Measurements from ENCODE around the gene HTR4. TPM values are rescaled to one million over a fixed set of nuclear protein-coding genes. Genes with fewer than 3 reads are reported as not detected.

Gene HTR4
- total RNA-seq, 1 donor from 2014 or later = not detected

DNA sequence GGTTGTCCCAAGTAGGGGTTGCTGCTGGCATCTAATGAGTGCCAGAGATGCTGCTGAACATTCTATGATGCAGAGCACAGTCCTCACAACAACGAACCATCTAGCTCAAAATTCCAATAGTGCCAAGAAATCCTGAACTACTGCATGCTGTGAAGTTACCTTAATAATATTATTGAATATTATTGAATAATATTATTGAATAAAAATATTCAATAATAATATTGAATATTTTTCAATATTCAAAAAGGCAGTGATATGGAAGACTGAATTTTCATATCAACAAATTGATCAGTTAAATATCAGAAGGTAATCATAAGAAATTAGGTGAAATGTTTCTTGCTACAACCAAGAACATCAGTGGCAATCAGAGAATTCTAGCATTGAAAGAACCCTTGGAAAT is 2.8 kb downstream of the HTR4 start:
- no peak for DNase-seq (ENCODE audit: low spot score)
- intact Hi-C loops (cut with micrococcal nuclease) = no loop called here
- no peak overlapping the region for H3K4me3 Mint-ChIP-seq (ENCODE audit: low read depth)
- no peaks in the 10 kb centered on the region for H3K4me1 Mint-ChIP-seq (ENCODE audit: low read depth)
- no peaks in the 10 kb centered on the region for H3K9me3 Mint-ChIP-seq
- no peak overlapping the region for H3K27ac Mint-ChIP-seq
- H3K36me3 Mint-ChIP-seq (ENCODE audit: low read depth) = no peaks in the 10 kb centered on the region
- peaks cover 41% of the 10 kb centered on the region for H3K27me3 Mint-ChIP-seq (ENCODE audit: low read depth)

DNA sequence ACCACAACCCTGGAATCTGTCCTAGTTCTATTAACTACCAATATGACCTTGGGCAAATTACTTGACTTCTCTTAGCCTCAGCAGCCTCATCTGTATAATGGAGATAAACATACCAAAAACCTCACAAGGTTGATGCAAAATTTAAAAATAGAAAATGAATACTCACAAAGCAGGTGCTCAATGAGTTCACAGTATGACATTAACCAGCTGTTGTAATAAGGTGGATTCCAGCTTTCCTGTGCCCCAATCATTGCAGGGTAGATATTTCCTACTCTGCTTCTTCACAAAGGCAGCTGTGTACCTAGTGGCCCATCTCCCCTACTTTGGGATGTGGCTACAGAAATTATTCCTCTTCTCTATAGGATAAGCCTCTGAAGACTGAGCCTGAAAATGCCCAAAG is 8.8 kb downstream of the HTR4 start:
- intact Hi-C loops (cut with micrococcal nuclease) = no loop called here

DNA sequence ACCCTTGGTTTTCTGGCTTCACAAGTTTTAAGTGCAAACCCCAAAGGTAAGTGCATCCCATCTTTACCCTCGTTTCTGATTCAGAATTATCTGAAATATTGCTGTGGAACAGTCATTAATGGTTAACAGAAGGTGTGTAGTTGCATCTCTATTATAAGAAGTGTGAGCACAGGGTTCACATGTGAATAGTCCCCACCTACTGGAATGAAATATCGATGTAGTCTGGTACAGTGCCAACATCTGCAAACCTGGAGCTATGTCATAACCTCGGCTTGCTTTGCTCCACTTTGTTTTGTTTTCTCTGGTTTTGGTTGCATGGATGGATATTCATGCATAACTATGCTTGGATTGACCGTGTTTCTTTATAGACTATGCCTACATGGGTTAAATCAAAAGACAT is 12.6 kb downstream of the HTR4 start:
- intact Hi-C loops (cut with micrococcal nuclease) = no loop called here
- H3K9me3 Mint-ChIP-seq = no peaks in the 10 kb centered on the region
- H3K4me3 Mint-ChIP-seq (ENCODE audit: low read depth) = no peak overlapping the region
- H3K27me3 Mint-ChIP-seq (ENCODE audit: low read depth) = peaks cover 48% of the 10 kb centered on the region
- no peak for DNase-seq (ENCODE audit: low spot score)
- no peaks in the 10 kb centered on the region for H3K36me3 Mint-ChIP-seq (ENCODE audit: low read depth)
- H3K4me1 Mint-ChIP-seq (ENCODE audit: low read depth) = no peaks in the 10 kb centered on the region
- no peak overlapping the region for H3K27ac Mint-ChIP-seq

More for the DNA sequence above, 8.8 kb downstream of the HTR4 start:
- H3K4me3 Mint-ChIP-seq (ENCODE audit: low read depth) = no peak overlapping the region
- no peaks in the 10 kb centered on the region for H3K4me1 Mint-ChIP-seq (ENCODE audit: low read depth)
- no peaks in the 10 kb centered on the region for H3K36me3 Mint-ChIP-seq (ENCODE audit: low read depth)
- no peaks in the 10 kb centered on the region for H3K9me3 Mint-ChIP-seq
- H3K27ac Mint-ChIP-seq = no peak overlapping the region
- H3K27me3 Mint-ChIP-seq (ENCODE audit: low read depth) = peaks cover 42% of the 10 kb centered on the region
- no peak for DNase-seq (ENCODE audit: low spot score)

DNA sequence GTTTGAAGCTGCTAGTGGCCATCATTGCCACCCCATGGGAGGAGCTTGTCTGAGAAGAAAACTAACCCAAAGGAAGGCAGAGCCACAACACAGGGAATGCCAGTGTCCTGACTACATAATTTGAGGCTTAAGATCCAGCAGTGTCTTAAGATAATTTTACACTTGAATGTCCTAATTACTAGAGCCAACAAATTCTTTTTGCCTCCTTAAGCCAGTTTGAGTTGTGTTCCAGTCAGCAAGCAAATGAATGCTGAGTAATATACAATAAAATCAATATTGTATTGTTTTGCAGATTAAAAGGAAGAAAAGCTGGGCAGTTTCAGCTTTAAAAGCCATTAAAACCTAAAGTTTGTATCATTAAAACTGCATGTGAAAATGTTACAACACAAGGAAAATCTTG is 13.9 kb downstream of the HTR4 start:
- Mint-ChIP-seq H3K4me1 (ENCODE audit: low read depth) (no peaks in the 10 kb centered on the region), H3K27me3 (ENCODE audit: low read depth) (peaks cover 40% of the 10 kb centered on the region), H3K36me3 (ENCODE audit: low read depth) (no peaks in the 10 kb centered on the region), H3K27ac (no peak overlapping the region), H3K9me3 (no peaks in the 10 kb centered on the region), H3K4me3 (ENCODE audit: low read depth) (no peak overlapping the region)
- DNase-seq (ENCODE audit: low spot score) = no peak
- intact Hi-C loops (cut with micrococcal nuclease) = no loop called here

DNA sequence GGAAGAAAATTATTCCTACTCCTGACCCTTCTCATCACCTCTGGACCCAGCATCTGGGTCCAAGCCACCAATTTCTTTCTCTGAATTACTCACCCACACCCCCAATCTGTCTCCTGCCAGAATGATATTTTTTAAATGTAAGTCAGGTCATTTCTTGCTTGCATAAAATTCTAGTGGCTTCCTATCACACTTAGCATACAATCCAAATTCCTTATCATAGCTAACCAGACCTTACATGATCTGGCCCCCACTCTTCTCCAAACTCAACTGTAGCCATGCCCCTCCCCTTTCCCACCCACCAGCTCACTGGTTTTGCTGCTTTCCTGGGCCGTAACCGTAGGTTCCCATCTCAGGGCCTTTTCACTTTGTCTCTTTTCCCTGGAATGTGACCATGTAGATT is 15.2 kb downstream of the HTR4 start:
- Mint-ChIP-seq H3K36me3 (ENCODE audit: low read depth) (no peaks in the 10 kb centered on the region), H3K27ac (no peak overlapping the region), H3K4me3 (ENCODE audit: low read depth) (no peak overlapping the region), H3K9me3 (no peaks in the 10 kb centered on the region), H3K4me1 (ENCODE audit: low read depth) (no peaks in the 10 kb centered on the region), H3K27me3 (ENCODE audit: low read depth) (peaks cover 39% of the 10 kb centered on the region)
- DNase-seq (ENCODE audit: low spot score) = no peak
- intact Hi-C loops (cut with micrococcal nuclease) = no loop called here

DNA sequence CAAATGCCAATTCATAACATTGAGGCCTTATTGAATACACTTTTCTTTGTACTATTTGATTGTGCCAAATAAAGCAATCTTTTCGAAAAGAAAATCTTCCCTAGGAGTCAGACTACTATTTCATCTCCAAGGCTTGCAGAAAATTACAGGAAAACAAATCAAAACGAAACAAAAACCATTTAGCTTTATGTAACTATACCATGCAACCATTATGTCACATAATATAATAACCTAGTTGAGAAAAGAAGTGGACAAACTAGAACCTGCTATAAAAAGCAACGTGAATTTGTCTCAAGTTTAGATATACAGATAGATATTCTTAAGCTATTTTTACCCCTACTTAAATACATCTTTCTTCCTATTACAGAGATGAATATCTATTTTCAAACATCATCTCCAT is 18.0 kb downstream of the HTR4 start:
- no peaks in the 10 kb centered on the region for H3K36me3 Mint-ChIP-seq (ENCODE audit: low read depth)
- no peak overlapping the region for H3K4me3 Mint-ChIP-seq (ENCODE audit: low read depth)
- DNase-seq (ENCODE audit: low spot score) = no peak
- peaks cover 41% of the 10 kb centered on the region for H3K27me3 Mint-ChIP-seq (ENCODE audit: low read depth)
- intact Hi-C loops (cut with micrococcal nuclease) = no loop called here
- H3K27ac Mint-ChIP-seq = no peak overlapping the region
- H3K4me1 Mint-ChIP-seq (ENCODE audit: low read depth) = no peaks in the 10 kb centered on the region
- no peaks in the 10 kb centered on the region for H3K9me3 Mint-ChIP-seq

DNA sequence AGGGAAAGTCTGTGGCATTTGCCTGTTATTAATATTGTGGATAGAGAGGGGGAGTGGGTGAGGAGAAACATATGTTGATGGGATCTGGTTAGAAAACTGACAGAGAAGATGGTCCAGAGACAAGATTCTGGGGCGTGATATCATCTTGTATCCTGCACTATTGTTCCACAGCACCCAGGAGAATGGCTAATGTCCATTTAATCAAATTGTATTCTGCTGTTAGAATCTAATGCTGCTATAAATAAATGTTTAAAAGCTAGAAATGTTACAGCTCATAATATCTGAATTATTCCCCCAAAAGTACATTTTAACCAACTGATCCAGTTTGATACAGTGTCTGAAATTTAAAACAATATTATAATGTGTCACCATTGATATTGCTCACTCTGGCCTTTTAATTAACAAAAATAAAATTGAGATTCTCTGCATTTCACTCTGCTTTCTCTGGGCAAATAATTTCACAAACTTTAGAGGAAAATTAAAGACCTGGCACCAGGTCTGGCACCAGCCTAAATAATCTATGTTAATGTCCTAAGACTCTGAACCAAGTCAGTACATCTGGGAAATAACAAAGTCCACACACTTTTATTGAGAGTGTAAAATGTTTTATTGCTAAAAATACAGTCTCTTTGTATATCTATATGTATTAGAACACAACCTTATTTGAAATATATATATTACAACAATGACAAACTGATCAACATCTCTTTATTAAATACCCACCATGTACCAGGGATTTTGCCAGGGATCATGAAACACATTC is 18.8 kb downstream of the HTR4 start:
- no peaks in the 10 kb centered on the region for H3K36me3 Mint-ChIP-seq (ENCODE audit: low read depth)
- peaks cover 42% of the 10 kb centered on the region for H3K27me3 Mint-ChIP-seq (ENCODE audit: low read depth)
- no peak overlapping the region for H3K27ac Mint-ChIP-seq
- no peaks in the 10 kb centered on the region for H3K9me3 Mint-ChIP-seq
- intact Hi-C loops (cut with micrococcal nuclease) = no loop called here
- no peak overlapping the region for H3K4me3 Mint-ChIP-seq (ENCODE audit: low read depth)
- no peak for DNase-seq (ENCODE audit: low spot score)
- H3K4me1 Mint-ChIP-seq (ENCODE audit: low read depth) = no peaks in the 10 kb centered on the region

DNA sequence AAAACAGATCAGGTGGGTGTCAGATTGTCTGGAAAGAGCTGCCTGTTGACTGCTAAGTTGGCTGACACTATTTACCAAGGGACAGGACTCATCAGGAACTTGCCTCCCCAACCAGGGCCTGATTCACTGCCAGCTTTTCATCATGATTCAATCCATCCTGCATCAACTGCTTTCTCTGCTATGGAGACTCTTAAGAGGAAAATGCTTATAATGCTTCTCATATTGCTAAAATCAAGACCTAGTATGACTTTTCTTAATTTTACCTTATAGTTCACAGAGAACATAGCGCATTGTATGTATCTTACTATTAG is 21.3 kb downstream of the HTR4 start:
- Mint-ChIP-seq H3K9me3 (no peaks in the 10 kb centered on the region), H3K27me3 (ENCODE audit: low read depth) (peaks cover 44% of the 10 kb centered on the region), H3K36me3 (ENCODE audit: low read depth) (no peaks in the 10 kb centered on the region), H3K4me3 (ENCODE audit: low read depth) (no peak overlapping the region), H3K27ac (no peak overlapping the region), H3K4me1 (ENCODE audit: low read depth) (no peaks in the 10 kb centered on the region)
- no peak for DNase-seq (ENCODE audit: low spot score)
- intact Hi-C loops (cut with micrococcal nuclease) = no loop called here

DNA sequence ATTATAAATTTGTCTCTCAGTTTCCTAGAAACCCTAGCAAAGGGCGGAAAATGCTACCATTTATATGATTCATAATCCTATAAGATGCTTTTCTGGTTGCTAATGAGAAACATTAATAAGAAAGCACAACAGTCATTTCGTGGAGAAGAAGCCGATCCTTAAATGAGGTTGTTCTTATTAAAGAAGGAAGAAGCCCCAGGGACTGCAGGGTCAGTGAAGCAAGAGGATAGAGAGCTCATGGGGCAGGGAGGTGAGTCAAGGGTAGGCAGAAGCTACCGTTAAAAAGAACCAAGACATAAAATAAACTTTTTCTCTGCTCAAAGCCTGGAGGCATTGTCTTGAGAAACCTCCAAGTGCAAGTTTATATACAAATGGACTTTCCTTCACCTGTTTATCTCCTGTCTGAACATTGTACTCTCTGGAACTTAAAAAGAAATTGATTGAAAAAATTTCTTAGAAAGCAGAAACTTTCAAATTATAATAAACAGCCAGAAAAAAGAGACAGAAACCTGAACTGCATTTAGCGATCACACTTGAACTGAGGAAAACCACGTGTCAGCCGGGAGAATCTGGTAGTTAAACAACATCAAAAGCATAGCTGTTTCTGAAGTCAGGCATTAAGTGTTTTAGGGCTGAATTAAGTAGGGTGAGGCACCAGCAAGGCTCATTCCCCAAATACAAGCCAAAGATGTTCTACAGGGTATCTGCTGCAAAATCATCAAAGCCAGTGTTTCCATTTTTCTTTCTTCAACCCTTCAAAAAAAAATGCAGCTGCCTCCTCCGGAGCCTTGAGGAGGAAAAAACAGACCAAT is 21.9 kb downstream of the HTR4 start:
- intact Hi-C loops (cut with micrococcal nuclease) = no loop called here
- no peaks in the 10 kb centered on the region for H3K36me3 Mint-ChIP-seq (ENCODE audit: low read depth)
- no peak for DNase-seq (ENCODE audit: low spot score)
- no peak overlapping the region for H3K4me3 Mint-ChIP-seq (ENCODE audit: low read depth)
- peaks cover 41% of the 10 kb centered on the region for H3K27me3 Mint-ChIP-seq (ENCODE audit: low read depth)
- no peaks in the 10 kb centered on the region for H3K9me3 Mint-ChIP-seq
- no peak overlapping the region for H3K27ac Mint-ChIP-seq
- H3K4me1 Mint-ChIP-seq (ENCODE audit: low read depth) = no peaks in the 10 kb centered on the region

DNA sequence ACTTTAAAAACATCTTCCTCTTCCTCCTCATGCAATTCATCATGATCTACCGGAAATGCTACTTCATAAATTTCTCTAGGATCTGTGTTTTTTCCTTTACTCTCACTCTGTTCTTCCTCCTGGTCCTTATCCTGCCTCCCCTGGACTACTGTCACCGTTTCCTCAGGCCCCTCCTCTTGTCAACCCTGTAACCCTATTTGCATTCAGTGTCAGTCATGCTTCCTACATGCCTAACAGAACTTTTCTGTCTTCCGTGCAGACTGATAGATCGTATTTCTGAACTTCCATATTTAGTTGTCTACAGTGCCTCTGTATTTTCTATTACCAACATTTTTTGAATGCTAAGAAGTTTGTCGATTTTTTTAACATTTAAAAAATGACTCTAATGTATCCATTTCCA is 27.3 kb downstream of the HTR4 start:
- Mint-ChIP-seq H3K9me3 (no peaks in the 10 kb centered on the region), H3K36me3 (ENCODE audit: low read depth) (no peaks in the 10 kb centered on the region), H3K4me3 (ENCODE audit: low read depth) (no peak overlapping the region), H3K4me1 (ENCODE audit: low read depth) (peaks cover 4% of the 10 kb centered on the region), H3K27me3 (ENCODE audit: low read depth) (peaks cover 52% of the 10 kb centered on the region), H3K27ac (no peak overlapping the region)
- DNase-seq (ENCODE audit: low spot score) = no peak
- intact Hi-C loops (cut with micrococcal nuclease) = loop anchor here (10.0 kb wide), 1 partner anchor 132 kb away; no protein-coding TSS in a partner anchor

DNA sequence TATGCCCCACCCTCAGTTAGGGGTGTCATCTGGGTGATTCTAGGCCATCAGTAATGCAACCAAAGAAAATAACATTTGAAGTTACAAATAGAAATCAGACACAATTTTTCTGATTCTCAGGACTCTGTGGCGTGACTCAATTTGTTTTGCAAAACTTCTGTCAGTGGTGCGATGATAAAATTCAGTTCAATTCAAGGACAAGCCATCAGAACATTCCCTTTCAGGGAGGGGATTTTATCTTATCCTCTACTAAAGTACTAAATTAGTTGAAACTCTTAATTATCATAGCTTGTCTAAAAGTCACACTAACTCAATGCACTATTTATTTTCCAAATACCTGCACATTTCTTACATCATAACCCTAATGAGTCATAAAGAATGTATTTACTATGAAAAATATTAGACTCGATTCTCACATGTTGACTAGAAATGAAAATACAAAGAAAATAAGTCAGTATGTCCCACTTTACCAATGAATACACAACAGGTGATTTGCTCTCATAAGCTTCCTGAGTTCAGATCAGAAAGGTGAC is 28.2 kb downstream of the HTR4 start:
- H3K27ac Mint-ChIP-seq = no peak overlapping the region
- no peak for DNase-seq (ENCODE audit: low spot score)
- H3K9me3 Mint-ChIP-seq = no peaks in the 10 kb centered on the region
- no peaks in the 10 kb centered on the region for H3K36me3 Mint-ChIP-seq (ENCODE audit: low read depth)
- peaks cover 49% of the 10 kb centered on the region for H3K27me3 Mint-ChIP-seq (ENCODE audit: low read depth)
- intact Hi-C loops (cut with micrococcal nuclease) = loop anchor here (10.0 kb wide), 1 partner anchor 131 kb away; no protein-coding TSS in a partner anchor
- peaks cover 13% of the 10 kb centered on the region for H3K4me1 Mint-ChIP-seq (ENCODE audit: low read depth)
- H3K4me3 Mint-ChIP-seq (ENCODE audit: low read depth) = no peak overlapping the region

DNA sequence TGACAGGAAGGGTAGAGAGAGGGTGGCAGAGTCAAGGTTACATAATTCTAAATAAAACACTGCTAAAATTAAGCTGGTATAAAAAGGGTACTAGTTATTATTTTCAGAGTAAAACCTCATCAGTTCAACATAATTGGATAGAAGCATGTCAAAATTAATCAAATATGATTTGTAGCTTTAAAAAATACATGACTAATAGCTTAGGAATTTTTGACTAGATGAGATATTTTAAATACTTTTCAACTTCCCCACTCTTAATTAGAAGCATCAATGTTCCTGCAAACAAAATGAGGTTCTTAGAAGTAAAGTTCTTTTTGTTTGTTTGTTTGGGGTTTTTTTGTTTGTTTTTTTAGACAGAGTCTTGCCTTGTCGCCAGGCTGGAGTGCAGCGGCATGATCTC is 29.1 kb downstream of the HTR4 start:
- Mint-ChIP-seq H3K4me1 (ENCODE audit: low read depth) (peaks cover 19% of the 10 kb centered on the region), H3K9me3 (no peaks in the 10 kb centered on the region), H3K36me3 (ENCODE audit: low read depth) (no peaks in the 10 kb centered on the region), H3K27ac (no peak overlapping the region), H3K27me3 (ENCODE audit: low read depth) (peaks cover 42% of the 10 kb centered on the region), H3K4me3 (ENCODE audit: low read depth) (no peak overlapping the region)
- intact Hi-C loops (cut with micrococcal nuclease) = loop anchor here (10.0 kb wide), 1 partner anchor 130 kb away; no protein-coding TSS in a partner anchor
- no peak for DNase-seq (ENCODE audit: low spot score)

DNA sequence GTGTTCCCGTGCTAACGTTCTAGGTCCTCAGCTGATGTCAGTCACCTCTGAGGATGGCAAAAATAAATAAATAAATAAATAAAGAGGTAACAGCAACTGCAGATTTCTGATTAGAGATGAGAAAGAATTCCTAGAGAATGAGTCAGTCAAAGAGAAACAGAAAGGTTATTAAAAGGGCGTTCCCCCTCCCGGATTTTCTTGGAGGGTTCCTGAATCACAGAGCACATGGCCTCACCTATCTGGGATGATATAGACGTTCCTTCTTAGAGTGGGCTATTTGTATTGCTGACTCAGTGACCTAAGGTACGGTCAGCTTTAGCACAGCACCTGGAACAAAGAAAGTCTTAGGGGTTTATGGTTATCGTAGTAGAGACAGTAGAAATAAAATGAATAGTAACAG is 30.6 kb downstream of the HTR4 start:
- peaks cover 37% of the 10 kb centered on the region for H3K27me3 Mint-ChIP-seq (ENCODE audit: low read depth)
- H3K4me1 Mint-ChIP-seq (ENCODE audit: low read depth) = peaks cover 30% of the 10 kb centered on the region
- H3K27ac Mint-ChIP-seq = no peak overlapping the region
- intact Hi-C loops (cut with micrococcal nuclease) = loop anchor here (5.0 to 10.0 kb wide), 4 partner anchors 64 to 236 kb away; no protein-coding TSS in a partner anchor
- no peaks in the 10 kb centered on the region for H3K36me3 Mint-ChIP-seq (ENCODE audit: low read depth)
- H3K4me3 Mint-ChIP-seq (ENCODE audit: low read depth) = no peak overlapping the region
- no peaks in the 10 kb centered on the region for H3K9me3 Mint-ChIP-seq
- no peak for DNase-seq (ENCODE audit: low spot score)
